SK-N-SH (cell line): ENCODE data around the gene SMARCE1.

Experiments
- CTCF ChIP-seq: fragments of 200-600 bp; sonication (generic); IDR thresholded peaks from 2 replicates; pipeline ENCODE4 v1.6.1; 2017; ENCODE audit warnings: antibody characterized with exemption, mild to moderate bottlenecking, moderate library complexity
- POLR2AphosphoS5 ChIP-seq: IDR thresholded peaks from 2 replicates; pipeline ENCODE4 v1.6.1; 2012; ENCODE audit warnings: low read depth, low read length

GRCh38 chr17:40618754-40619625, 28.6 kb downstream of the SMARCE1 start:
- TF ChIP-seq POLR2AphosphoS5 (no peak), CTCF (no peak)
